GM19193 (cell line): ENCODE results near the gene MBNL2.

ENCODE experiments used
- POLR2A ChIP-seq: IDR thresholded peaks from 4 replicates; pipeline ENCODE4 v1.6.1; 2011; ENCODE audit not compliant: insufficient read depth, insufficient read length; ENCODE audit errors: extremely low read depth

Gene MBNL2

DNA sequence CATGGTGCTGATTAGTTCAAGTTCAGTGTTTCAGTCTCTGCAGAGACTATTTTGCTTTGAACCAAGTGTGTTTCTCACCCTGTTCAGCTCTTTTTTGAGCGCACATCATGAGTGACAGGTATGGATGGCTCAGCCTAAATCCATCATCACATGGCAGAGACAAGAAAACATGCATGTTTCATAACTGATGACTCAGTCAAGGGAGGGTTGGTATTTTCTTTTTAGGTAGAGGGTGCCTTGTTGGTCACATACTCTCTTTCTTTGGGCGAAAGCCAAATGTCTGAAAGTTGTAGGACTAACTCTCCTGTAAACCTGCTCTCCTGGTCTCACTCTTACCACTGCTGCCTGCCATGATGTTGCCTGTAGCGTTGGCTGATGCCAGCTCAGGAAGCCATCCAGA, 163.7 kb downstream of the MBNL2 start:
- TF ChIP-seq POLR2A: no peak

DNA sequence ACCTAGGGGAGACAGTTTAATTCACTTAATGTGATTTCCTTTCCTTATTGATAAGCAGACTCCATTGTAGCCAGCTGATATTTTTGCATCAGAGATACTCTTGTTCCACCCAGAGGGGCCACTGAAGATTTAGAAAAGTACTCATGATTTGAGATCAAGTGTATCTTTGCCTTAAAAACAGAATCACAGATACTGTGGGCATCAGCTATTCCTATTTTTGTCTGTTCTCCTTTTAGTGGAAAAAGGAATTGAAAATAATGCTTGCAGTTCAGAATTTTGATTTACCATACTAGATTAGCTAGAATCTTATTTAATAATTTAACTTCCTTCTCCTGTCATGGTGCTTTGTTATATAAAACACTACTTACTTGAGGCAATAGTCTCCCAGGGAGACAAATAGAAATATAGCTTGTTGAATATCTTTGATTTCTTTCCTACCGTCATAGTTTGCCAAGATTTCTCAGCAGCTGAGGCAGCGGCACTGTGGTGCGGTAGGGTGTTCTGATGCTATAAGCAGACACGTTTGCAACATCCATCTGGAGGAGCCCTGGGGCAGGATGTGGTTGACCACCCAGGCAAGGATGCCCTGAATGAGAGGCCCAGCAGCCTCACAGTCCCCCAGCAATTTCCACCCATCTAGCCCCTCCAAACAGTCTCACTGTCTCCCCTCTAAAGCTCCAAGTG, 164.8 kb downstream of the MBNL2 start:
- TF ChIP-seq POLR2A: no peak

DNA sequence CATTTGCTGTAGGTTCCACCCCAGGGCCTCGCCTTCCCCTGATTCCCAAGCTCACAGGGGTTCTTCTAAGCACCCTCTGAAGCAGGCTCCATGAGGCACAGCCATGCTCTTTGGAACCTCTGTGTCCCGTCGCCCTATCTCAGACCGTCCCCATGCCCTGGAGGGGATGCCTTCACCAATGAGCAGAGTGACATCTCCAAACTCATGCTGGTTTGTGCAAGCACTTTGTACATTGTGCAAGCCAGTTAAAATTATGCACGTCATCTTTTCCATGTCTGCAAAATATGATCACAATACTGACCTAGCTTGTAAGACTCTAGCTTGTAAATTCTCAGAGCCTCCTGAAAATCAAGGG, 165.3 kb downstream of the MBNL2 start:
- TF ChIP-seq POLR2A: no peak

DNA sequence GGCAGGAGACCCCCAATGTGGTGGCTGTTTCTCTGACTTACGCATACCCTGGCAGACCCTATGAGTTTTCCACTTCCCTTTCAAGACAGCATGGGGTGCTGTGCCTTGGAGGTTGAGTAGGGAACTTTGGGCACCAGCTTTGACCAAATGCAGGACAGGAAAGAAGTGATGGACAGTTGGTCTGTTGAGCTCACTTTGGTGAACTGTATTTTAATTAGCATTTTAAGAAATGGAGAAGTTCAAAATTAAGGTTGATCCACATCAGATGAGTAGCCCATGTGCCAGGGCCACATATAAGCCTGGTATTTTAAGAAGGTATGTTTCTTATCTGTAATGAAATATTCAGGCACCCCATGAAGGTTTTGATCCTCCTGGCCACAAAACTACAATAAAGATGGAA, 165.8 kb downstream of the MBNL2 start:
- no peak for TF ChIP-seq POLR2A

DNA sequence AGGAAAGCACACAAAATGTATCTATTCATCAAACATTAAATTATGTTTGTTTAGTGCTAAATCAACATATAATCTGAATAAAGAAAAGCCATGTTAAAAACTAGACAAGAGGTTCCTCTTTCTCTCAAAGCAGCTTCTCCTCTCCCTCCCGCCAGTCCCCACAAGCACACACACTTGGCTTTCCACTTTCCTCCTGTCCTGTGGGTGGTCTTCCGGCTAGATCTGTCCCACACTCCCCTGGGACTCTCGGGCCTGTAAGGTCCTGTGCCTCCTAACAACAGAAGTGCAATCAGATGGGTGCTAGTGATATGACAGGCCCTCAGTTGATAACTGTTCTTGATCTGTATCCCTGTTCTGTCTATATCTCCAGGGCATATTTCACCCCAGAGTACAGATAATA, 166.2 kb downstream of the MBNL2 start:
- TF ChIP-seq POLR2A: no peak

DNA sequence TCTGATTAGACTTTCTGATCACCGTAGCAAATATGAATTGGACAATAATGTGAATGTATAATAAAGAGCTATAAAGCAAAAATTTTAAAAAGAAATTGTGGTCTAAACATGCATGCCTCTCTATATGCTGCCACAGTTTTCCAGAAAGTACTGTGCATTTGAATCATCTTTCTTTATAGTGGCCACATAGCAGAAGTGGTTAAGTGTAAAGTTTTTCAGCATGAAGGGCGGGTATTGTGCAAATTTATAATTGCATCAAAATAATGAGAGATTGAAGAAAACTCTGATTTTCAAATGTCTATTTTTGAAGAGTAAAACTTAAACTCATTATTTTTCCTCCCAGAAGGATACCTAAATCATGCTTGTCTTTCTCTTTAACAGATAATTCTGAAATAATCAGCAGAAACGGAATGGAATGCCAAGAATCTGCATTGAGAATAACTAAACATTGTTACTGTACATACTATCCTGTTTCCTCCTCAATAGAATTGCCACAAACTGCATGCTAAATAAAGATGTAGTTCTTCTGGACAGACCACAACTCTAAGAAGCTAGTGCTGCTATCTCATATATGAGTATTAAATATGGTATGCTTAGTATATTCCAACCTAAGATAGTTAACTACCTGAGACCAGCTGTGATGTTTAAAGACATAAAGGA, 168.9 kb downstream of the MBNL2 start:
- no peak for TF ChIP-seq POLR2A

DNA sequence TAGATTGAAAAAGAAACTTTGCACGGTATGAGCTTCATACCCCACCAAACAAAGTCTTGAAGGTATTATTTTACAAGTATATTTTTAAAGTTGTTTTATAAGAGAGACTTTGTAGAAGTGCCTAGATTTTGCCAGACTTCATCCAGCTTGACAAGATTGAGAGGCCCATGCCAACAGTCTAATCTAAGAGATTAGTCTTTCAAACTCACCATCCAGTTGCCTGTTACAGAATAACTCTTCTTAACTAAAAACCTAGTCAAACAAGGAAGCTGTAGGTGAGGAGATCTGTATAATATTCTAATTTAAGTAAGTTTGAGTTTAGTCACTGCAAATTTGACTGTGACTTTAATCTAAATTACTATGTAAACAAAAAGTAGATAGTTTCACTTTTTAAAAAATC, 169.9 kb downstream of the MBNL2 start:
- TF ChIP-seq POLR2A: no peak

DNA sequence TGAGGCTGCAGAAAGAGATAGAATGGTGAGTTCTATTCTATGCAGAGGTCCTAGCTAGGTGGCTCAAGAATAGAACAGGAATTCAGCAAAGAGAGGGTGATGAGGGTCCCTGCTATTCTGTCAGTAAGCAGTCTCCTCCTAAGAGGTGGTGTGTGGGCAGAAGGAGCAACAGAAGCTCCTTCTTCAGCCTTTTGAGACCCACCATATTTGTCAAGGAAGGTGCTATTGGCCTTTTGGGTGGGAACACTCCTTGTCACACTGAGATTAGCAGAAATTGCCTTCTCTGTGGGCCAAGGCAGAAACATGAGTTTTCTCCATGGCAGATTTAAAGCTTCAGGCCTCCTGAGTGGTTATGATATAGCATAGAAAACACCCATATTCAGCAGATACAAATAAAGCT, 172.4 kb downstream of the MBNL2 start:
- no peak for TF ChIP-seq POLR2A

DNA sequence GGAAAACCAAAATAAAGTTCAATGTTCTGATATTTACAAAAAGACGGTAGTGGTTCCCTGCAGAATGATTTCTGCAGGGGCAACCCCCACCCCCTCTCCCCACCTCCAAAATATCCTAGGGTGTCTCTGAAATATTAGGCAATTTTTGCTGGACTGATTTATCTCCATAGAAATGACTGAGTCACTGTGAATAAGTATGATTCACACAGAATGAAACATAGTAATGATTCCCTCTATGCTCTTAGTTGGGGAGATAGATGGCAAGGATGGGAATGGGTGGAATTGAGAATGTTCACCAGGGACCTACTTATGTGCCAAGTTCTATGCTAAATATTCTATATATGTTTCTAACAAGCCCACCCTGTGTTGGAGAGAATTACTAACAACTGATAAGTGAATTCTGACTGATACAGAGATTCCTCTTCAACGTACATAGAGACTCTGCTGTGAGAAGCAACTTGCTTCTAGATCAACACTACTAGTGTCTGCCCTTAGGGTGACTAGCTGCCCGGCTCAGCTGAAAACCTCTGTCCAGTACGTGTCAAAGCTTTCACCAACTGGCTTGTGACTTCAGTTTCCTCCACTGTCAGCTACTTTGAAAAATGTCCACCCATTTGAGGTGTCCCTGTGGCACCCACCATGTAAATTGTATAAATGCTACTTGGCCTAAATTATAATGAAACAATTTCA, 173.5 kb downstream of the MBNL2 start:
- TF ChIP-seq POLR2A: no peak

DNA sequence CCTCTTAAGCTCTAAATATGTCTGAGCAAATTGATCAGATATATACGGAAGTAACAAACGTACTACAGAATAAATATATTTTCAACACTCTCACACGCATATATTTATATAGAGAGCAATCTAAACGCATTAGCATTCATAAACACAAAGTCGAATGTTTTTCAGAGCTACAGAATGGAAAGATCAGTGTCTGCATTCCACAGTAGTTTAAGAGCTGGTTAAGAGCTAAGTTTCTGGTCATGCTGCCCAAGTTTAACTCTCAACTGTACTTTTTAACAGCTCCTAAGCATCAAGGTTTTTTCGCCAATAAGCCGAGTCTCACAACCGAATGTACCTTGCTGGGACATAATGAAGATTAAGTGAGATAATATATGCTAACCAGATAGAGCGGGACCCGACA, 175.1 kb downstream of the MBNL2 start:
- TF ChIP-seq POLR2A: no peak

DNA sequence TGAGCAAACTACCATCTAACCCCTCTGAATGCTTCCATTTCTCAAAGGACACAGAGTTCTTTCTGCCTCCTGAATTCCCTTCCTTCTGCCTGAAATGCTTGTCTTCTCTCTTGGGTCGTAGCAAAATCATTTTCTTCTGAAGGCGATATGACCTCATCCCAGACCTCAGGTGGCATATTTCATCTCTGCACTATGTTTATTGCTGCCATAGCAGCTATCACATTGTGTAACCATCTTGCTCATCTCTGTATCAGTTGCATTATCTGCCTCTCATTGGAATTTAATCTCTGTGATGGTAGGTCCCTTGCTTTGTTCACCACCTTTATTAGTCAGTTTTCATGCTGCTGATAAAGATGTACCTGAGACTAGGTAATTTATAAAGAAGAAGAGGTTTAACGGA, 179.3 kb downstream of the MBNL2 start:
- no peak for TF ChIP-seq POLR2A

DNA sequence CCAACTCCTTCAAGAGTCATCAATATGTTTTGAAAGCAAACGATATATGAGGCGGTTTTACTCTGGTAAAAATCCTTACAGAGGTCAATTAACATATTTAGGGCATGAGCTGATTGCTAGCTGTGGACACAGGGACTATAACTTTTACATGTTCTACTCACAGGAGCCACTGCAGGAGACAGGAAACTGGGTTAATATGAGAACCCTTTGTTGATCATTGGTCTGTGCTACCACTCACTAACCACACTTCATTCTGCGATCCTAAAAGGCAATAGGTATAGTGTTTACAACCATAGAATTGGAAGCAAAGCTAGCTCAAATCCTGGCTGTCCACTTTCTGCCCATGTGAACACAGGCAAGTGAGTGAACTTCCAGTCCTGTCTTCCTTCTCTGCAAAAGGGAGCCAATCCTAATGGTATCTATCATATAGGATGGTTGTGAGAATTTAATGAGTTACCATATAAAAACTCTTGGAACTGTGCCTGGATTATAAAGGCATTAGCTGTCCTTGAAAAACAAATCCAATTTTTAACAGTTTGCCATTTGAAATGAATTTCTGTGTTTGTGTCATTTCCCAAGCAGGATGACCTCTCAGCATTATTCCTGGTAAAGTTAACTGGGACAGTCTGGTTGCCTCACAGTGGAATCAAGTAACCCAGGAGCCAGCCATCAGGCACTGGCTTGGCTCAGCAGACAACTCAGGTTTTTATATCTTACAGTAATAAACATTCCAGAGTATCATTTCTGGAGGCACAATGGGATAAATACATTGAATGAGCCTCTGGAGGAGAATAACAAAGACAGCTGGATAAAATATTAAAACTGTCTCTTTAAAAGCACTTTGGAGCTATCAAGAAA, 182.0 kb downstream of the MBNL2 start:
- no peak for TF ChIP-seq POLR2A

DNA sequence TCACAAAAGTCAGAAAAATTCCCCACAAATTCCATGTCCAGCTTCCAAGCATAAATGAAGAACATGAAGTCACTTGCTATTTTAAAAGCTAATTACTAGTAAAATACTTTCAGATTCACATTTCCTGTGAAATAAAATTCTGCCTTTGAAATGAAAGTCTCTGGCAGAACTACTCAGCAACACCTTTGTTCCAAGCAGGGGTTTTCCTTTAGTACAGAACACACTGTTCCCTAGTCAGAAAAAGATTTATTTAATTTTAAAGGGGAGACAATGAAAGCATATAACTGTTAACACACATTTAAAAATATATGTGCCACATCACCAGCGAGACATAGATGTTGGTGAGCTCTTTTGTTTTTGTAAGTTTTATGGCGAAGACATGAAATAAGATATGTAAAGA, 185.4 kb downstream of the MBNL2 start:
- no peak for TF ChIP-seq POLR2A

DNA sequence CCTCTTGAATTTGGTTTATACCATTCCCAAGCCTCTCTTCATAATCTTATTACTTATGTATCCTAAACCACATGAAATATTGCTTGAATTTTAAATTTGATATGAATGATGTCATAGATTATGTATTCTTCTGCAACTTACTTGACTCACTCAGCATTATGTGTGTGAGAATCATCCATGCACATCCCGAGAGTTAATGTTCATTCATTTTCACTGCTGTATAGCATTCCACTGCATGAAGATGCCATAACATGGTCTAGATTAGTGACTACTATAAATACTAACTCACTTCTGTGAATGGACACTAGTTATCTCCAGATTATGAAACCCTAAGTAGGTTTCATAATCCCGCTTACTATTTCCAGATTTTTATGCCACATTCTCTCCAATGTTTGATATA, 186.8 kb downstream of the MBNL2 start:
- TF ChIP-seq POLR2A: no peak

DNA sequence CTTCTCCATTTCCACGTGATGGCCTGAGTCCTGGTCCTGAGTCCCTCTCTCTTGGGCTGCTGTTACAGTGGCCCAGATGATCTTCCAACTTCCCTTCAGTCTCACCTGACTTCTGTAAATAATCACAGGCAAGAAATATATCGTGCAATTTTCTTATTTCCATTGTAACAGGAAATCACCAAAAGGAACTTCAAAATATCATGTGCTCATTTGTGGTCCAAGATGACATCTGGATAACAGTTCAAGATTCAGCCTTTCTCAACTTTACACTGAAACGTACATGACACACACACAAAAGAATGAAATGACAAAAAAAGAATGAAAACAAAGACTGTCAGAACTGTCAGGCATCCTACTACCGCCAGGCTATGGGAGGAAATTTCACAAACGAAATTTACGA, 189.9 kb downstream of the MBNL2 start:
- no peak for TF ChIP-seq POLR2A
